ENCODE measurements around the gene RFC4.

DNA sequence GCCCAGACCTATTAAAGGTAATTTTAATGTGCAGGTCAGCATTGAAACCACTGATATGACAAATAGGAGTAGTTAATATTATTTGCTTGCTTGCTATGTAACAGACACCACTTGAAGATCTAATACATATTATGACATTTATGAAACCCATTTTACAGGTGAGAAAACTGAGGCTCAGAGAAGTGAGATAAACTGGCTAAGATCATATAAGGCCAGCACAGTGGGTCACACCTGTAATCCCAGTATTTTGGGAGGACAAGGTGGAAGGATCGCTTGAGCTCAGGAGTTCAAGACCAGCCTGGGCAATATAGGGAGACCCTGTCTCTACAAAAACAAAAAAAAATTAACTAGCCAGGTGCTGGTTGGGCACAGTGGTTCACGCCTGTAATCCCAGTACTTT lies 56.0 kb downstream of the RFC4 start:
- TF ChIP-seq, protein P1, sequence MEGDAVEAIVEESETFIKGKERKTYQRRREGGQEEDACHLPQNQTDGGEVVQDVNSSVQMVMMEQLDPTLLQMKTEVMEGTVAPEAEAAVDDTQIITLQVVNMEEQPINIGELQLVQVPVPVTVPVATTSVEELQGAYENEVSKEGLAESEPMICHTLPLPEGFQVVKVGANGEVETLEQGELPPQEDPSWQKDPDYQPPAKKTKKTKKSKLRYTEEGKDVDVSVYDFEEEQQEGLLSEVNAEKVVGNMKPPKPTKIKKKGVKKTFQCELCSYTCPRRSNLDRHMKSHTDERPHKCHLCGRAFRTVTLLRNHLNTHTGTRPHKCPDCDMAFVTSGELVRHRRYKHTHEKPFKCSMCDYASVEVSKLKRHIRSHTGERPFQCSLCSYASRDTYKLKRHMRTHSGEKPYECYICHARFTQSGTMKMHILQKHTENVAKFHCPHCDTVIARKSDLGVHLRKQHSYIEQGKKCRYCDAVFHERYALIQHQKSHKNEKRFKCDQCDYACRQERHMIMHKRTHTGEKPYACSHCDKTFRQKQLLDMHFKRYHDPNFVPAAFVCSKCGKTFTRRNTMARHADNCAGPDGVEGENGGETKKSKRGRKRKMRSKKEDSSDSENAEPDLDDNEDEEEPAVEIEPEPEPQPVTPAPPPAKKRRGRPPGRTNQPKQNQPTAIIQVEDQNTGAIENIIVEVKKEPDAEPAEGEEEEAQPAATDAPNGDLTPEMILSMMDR (IDR thresholded peaks at IDR 0.05; ENCODE audit: low read length), result no peak
- TF ChIP-seq EZH2phosphoT487 (IDR thresholded peaks at IDR 0.05; ENCODE audit: low read length), result no peak
